HEK293 (cell line): ENCODE measurements around the gene UHMK1.

ENCODE experiments used
- EGR2 ChIP-seq: fragments of 450-650 bp; formaldehyde crosslinking; IDR thresholded peaks from 2 replicates; pipeline ENCODE4 v1.5.1; 2016; ENCODE audit warnings: low read depth, missing biosample characterization, missing genetic modification characterization
- TRIM28 ChIP-seq: IDR thresholded peaks from 2 replicates; pipeline ENCODE4 v1.6.1; 2011; ENCODE audit warnings: low read length, control low read depth, borderline replicate concordance
- ZNF114 ChIP-seq: fragments of 450-650 bp; formaldehyde crosslinking; IDR thresholded peaks from 2 replicates; pipeline ENCODE4 v1.5.0; 2017; ENCODE audit warnings: missing biosample characterization, missing genetic modification characterization
- ZNF274 ChIP-seq, 2 experiments: fragments of 200-500 bp in 1 of 2; fragments of 450-650 bp in 1 of 2; sonication (Bioruptor generic) in 1 of 2; formaldehyde crosslinking in 1 of 2; IDR thresholded peaks; 2 replicates each; pipeline versions ENCODE4 v1.5.1 to v1.6.1; 2014 to 2016; ENCODE audit warnings: borderline replicate concordance in 1 of 2, inconsistent platforms in 1 of 2, low read length in 1 of 2, missing biosample characterization in 1 of 2, missing genetic modification characterization in 1 of 2
- ZNF37A ChIP-seq: fragments of 450-650 bp; IDR thresholded peaks from 2 replicates; pipeline ENCODE4 v1.5.1; 2018; ENCODE audit warnings: missing biosample characterization, missing genetic modification characterization
- ZNF658 ChIP-seq: fragments of 450-650 bp; formaldehyde crosslinking; IDR thresholded peaks from 2 replicates; pipeline ENCODE4; 2016; ENCODE audit warnings: missing biosample characterization, missing genetic modification characterization
- TF ChIP-seq, protein P1 (sequence below): fragments of 450-650 bp; formaldehyde crosslinking; IDR thresholded peaks from 2 replicates; pipeline ENCODE4 v1.5.1; 2016; ENCODE audit warnings: missing biosample characterization, missing genetic modification characterization
- TF ChIP-seq, protein P2 (sequence below): fragments of 450-650 bp; formaldehyde crosslinking; IDR thresholded peaks from 2 replicates; pipeline ENCODE4 v1.5.1; 2016; ENCODE audit warnings: missing biosample characterization, missing genetic modification characterization
- TF ChIP-seq, protein P3 (sequence below): fragments of 450-650 bp; formaldehyde crosslinking; conservative IDR thresholded peaks from 2 replicates; pipeline ENCODE4 v1.5.1; 2016; ENCODE audit warnings: low read depth, missing biosample characterization, missing genetic modification characterization
- TF ChIP-seq, protein P4 (sequence below): fragments of 450-650 bp; formaldehyde crosslinking; IDR thresholded peaks from 2 replicates; pipeline ENCODE4 v1.5.1; 2016; ENCODE audit warnings: missing biosample characterization, missing genetic modification characterization
- TF ChIP-seq, protein P5 (sequence below): fragments of 450-650 bp; formaldehyde crosslinking; IDR thresholded peaks from 2 replicates; pipeline ENCODE4 v1.5.1; 2017; ENCODE audit warnings: missing biosample characterization, missing genetic modification characterization

DNA sequence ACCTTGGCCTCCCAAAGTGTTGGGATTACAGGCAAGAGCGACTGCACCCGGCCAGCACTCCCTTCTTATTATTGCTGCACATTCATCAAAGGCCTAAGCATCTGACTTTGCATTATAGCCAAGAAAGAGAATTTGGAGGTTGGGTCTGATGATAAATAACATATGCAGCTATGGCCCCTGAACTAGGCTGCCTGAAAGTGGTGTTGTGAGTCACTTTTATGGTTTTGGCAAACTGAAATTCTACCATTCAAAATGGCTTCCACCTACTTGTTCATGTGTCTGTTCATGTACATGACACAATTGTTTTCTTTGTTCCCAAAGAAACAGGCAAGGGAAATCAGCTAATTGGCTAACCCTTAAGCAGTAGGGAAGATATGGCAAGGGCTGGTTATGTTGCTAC lies 38.9 kb downstream of the UHMK1 start:
- TF ChIP-seq, protein P1, sequence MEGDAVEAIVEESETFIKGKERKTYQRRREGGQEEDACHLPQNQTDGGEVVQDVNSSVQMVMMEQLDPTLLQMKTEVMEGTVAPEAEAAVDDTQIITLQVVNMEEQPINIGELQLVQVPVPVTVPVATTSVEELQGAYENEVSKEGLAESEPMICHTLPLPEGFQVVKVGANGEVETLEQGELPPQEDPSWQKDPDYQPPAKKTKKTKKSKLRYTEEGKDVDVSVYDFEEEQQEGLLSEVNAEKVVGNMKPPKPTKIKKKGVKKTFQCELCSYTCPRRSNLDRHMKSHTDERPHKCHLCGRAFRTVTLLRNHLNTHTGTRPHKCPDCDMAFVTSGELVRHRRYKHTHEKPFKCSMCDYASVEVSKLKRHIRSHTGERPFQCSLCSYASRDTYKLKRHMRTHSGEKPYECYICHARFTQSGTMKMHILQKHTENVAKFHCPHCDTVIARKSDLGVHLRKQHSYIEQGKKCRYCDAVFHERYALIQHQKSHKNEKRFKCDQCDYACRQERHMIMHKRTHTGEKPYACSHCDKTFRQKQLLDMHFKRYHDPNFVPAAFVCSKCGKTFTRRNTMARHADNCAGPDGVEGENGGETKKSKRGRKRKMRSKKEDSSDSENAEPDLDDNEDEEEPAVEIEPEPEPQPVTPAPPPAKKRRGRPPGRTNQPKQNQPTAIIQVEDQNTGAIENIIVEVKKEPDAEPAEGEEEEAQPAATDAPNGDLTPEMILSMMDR (tag by site-specific recombination): no peak
- TF ChIP-seq EGR2 (tag by site-specific recombination) (no peak), ZNF274 (IDR thresholded peaks at IDR 0.05; ENCODE audit: low read length) (no peak), ZNF274 (tag by site-specific recombination; IDR thresholded peaks at IDR 0.05; ENCODE audit: borderline replicate concordance) (no peak), ZNF37A (tag by site-specific recombination) (no peak), ZNF114 (tag by site-specific recombination) (no peak), TRIM28 (no peak), ZNF658 (tag by site-specific recombination) (no peak)
- TF ChIP-seq, protein P2, sequence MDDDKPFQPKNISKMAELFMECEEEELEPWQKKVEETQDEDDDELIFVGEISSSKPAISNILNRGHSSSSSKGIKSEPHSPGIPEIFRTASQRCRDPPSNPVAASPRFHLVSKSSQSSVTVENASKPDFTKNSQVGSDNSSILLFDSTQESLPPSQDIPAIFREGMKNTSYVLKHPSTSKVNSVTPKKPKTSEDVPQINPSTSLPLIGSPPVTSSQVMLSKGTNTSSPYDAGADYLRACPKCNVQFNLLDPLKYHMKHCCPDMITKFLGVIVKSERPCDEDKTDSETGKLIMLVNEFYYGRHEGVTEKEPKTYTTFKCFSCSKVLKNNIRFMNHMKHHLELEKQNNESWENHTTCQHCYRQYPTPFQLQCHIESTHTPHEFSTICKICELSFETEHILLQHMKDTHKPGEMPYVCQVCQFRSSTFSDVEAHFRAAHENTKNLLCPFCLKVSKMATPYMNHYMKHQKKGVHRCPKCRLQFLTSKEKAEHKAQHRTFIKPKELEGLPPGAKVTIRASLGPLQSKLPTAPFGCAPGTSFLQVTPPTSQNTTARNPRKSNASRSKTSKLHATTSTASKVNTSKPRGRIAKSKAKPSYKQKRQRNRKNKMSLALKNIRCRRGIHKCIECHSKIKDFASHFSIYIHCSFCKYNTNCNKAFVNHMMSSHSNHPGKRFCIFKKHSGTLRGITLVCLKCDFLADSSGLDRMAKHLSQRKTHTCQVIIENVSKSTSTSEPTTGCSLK (tag by site-specific recombination): no peak
- TF ChIP-seq, protein P3, sequence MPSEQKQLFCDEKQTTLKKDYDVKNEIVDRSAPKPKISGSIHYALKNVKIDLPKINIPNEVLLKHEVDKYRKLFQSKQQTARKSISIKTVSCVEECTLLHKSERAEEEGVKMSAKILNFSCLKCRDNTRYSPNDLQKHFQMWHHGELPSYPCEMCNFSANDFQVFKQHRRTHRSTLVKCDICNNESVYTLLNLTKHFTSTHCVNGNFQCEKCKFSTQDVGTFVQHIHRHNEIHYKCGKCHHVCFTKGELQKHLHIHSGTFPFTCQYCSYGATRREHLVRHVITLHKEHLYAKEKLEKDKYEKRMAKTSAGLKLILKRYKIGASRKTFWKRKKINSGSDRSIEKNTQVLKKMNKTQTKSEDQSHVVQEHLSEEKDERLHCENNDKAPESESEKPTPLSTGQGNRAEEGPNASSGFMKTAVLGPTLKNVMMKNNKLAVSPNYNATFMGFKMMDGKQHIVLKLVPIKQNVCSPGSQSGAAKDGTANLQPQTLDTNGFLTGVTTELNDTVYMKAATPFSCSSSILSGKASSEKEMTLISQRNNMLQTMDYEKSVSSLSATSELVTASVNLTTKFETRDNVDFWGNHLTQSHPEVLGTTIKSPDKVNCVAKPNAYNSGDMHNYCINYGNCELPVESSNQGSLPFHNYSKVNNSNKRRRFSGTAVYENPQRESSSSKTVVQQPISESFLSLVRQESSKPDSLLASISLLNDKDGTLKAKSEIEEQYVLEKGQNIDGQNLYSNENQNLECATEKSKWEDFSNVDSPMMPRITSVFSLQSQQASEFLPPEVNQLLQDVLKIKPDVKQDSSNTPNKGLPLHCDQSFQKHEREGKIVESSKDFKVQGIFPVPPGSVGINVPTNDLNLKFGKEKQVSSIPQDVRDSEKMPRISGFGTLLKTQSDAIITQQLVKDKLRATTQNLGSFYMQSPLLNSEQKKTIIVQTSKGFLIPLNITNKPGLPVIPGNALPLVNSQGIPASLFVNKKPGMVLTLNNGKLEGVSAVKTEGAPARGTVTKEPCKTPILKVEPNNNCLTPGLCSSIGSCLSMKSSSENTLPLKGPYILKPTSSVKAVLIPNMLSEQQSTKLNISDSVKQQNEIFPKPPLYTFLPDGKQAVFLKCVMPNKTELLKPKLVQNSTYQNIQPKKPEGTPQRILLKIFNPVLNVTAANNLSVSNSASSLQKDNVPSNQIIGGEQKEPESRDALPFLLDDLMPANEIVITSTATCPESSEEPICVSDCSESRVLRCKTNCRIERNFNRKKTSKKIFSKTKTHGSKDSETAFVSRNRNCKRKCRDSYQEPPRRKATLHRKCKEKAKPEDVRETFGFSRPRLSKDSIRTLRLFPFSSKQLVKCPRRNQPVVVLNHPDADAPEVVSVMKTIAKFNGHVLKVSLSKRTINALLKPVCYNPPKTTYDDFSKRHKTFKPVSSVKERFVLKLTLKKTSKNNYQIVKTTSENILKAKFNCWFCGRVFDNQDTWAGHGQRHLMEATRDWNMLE: no peak
- TF ChIP-seq, protein P4, sequence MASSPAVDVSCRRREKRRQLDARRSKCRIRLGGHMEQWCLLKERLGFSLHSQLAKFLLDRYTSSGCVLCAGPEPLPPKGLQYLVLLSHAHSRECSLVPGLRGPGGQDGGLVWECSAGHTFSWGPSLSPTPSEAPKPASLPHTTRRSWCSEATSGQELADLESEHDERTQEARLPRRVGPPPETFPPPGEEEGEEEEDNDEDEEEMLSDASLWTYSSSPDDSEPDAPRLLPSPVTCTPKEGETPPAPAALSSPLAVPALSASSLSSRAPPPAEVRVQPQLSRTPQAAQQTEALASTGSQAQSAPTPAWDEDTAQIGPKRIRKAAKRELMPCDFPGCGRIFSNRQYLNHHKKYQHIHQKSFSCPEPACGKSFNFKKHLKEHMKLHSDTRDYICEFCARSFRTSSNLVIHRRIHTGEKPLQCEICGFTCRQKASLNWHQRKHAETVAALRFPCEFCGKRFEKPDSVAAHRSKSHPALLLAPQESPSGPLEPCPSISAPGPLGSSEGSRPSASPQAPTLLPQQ: no peak
- TF ChIP-seq, protein P5, sequence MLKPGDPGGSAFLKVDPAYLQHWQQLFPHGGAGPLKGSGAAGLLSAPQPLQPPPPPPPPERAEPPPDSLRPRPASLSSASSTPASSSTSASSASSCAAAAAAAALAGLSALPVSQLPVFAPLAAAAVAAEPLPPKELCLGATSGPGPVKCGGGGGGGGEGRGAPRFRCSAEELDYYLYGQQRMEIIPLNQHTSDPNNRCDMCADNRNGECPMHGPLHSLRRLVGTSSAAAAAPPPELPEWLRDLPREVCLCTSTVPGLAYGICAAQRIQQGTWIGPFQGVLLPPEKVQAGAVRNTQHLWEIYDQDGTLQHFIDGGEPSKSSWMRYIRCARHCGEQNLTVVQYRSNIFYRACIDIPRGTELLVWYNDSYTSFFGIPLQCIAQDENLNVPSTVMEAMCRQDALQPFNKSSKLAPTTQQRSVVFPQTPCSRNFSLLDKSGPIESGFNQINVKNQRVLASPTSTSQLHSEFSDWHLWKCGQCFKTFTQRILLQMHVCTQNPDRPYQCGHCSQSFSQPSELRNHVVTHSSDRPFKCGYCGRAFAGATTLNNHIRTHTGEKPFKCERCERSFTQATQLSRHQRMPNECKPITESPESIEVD (tag by site-specific recombination): no peak
